Effector CD8-positive, alpha-beta T cell (primary cell): ENCODE results near the gene COL18A1.

Experiments used
- DNase-seq: peaks from one replicate; lab custom pipeline; 2025; lab: John Stamatoyannopoulos, UW

The COL18A1 gene

GRCh38 chr21:45454926-45455673, 50.1 kb downstream of the COL18A1 start:
- no peak for DNase-seq

GRCh38 chr21:45455674-45456583, 51.0 kb downstream of the COL18A1 start:
- no peak for DNase-seq

GRCh38 chr21:45456584-45457160, 51.7 kb downstream of the COL18A1 start:
- no peak for DNase-seq

- DNase-seq: no peak
Observed at GRCh38 chr21:45457161-45457831, 52.3 kb downstream of the COL18A1 start.

GRCh38 chr21:45457832-45458172, 52.8 kb downstream of the COL18A1 start:
- no peak for DNase-seq

- no peak for DNase-seq
Observed at GRCh38 chr21:45458281-45459170, 53.6 kb downstream of the COL18A1 start.

GRCh38 chr21:45459171-45460010, 54.4 kb downstream of the COL18A1 start:
- no peak for DNase-seq

GRCh38 chr21:45460011-45460565, 55.1 kb downstream of the COL18A1 start:
- no peak for DNase-seq

- DNase-seq: no peak
Observed at GRCh38 chr21:45460611-45461368, 55.8 kb downstream of the COL18A1 start.

- no peak for DNase-seq
Observed at GRCh38 chr21:45461369-45461750, 56.4 kb downstream of the COL18A1 start.

GRCh38 chr21:45461806-45462341, 56.9 kb downstream of the COL18A1 start:
- DNase-seq: no peak

- no peak for DNase-seq
Observed at GRCh38 chr21:45463871-45464270, 58.9 kb downstream of the COL18A1 start.

GRCh38 chr21:45464309-45464708, 59.3 kb downstream of the COL18A1 start:
- DNase-seq: no peak

GRCh38 chr21:45465105-45465504, 60.1 kb downstream of the COL18A1 start:
- DNase-seq: no peak

- DNase-seq: no peak
Observed at GRCh38 chr21:45465611-45466329, 60.8 kb downstream of the COL18A1 start.

GRCh38 chr21:45466330-45467220, 61.6 kb downstream of the COL18A1 start:
- DNase-seq: no peak

GRCh38 chr21:45467221-45467779, 62.3 kb downstream of the COL18A1 start:
- DNase-seq: no peak
